Hematopoietic multipotent progenitor cell (in vitro differentiated cells): ENCODE results near the gene FAM209A. TPM values are rescaled to one million over a fixed set of nuclear protein-coding genes. Genes with fewer than 3 reads are reported as not detected.
"Not testable (repeated sequence)": the region's sequence is repeated elsewhere in the genome, so short reads cannot be mapped to it uniquely, and the experiment has no call there.

Source experiments
- DNase-seq, 3 donors: peaks; one replicate each; pipeline ENCODE4 v3.0.0-alpha.2; 2011 to 2015; ENCODE audit warnings: low read depth in 2 of 3, low spot score in 2 of 3
- total RNA-seq: library from RNA; depleted of rRNA; stranded (reverse); fragments of >200 nt; gene quantifications from one replicate; pipeline ENCODE4 v1.2.3, GENCODE V29; 2012

Gene FAM209A
- total RNA-seq: 0.54 TPM

GRCh38 chr20:56524444-56524843 is at the start of gene FAM209A:
FAM209A (plus strand) TSS chr20:56524744; CDS start chr20:56524809, 65 bp downstream.
- DNase-seq: not testable (repeated sequence)

- DNase-seq: peak in 2 of 3 donors; percentile 59 to 77
Measured at GRCh38 chr20:56483970-56484369, 40.6 kb upstream of the FAM209A start.

- DNase-seq: no peak
Measured at GRCh38 chr20:56487216-56487615, 37.3 kb upstream of the FAM209A start.

- no peak for DNase-seq
Measured at GRCh38 chr20:56488566-56488965, 36.0 kb upstream of the FAM209A start.

- DNase-seq: no peak
Measured at GRCh38 chr20:56501116-56501515, 23.4 kb upstream of the FAM209A start.

GRCh38 chr20:56503916-56504315 is 20.6 kb upstream of the FAM209A start:
- DNase-seq: no peak

- peak in 2 of 3 donors; percentile 18 for DNase-seq
Measured at GRCh38 chr20:56504373-56505005, 20.1 kb upstream of the FAM209A start.

- peak in 1 of 3 donors; percentile 42 for DNase-seq
Measured at GRCh38 chr20:56506103-56506502, 18.4 kb upstream of the FAM209A start.

GRCh38 chr20:56511926-56512325 is 12.6 kb upstream of the FAM209A start:
- DNase-seq: no peak

GRCh38 chr20:56513161-56514150 is 11.1 kb upstream of the FAM209A start:
- no peak for DNase-seq

GRCh38 chr20:56516631-56517030 is 7.9 kb upstream of the FAM209A start:
- DNase-seq: no peak

GRCh38 chr20:56517211-56517610 is 7.3 kb upstream of the FAM209A start:
- DNase-seq: no peak

GRCh38 chr20:56517641-56518040 is 6.9 kb upstream of the FAM209A start:
- DNase-seq: no peak

GRCh38 chr20:56518126-56518525 is 6.4 kb upstream of the FAM209A start:
- DNase-seq: no peak

- no peak for DNase-seq
Measured at GRCh38 chr20:56518721-56519398, 5.7 kb upstream of the FAM209A start.

GRCh38 chr20:56519551-56519950 is 5.0 kb upstream of the FAM209A start:
- no peak for DNase-seq

- DNase-seq: no peak
Measured at GRCh38 chr20:56520180-56520579, 4.4 kb upstream of the FAM209A start.

- not testable (repeated sequence) for DNase-seq
Measured at GRCh38 chr20:56520746-56521354, 3.7 kb upstream of the FAM209A start.

- no peak for DNase-seq
Measured at GRCh38 chr20:56522311-56522710, 2.2 kb upstream of the FAM209A start.

GRCh38 chr20:56527521-56527920 is 3.0 kb downstream of the FAM209A start:
- DNase-seq: no peak

- not testable (repeated sequence) for DNase-seq
Measured at GRCh38 chr20:56532946-56533345, 8.4 kb downstream of the FAM209A start, which contains the start of gene FAM209B. FAM209B (plus strand) TSS chr20:56533246; CDS start chr20:56533342, 96 bp downstream.
